GM12878 (cell line): ENCODE measurements around the gene TIMD4. TPM values are rescaled to one million over a fixed set of nuclear protein-coding genes. Genes with fewer than 3 reads are reported as not detected.

Experiments
- ATAC-seq: fragments of 200-7000 bp; cut with Tn5 transposase; 3 replicates; pipeline ENCODE4 v1.9.1; 2020; ENCODE audit warnings: mild to moderate bottlenecking, moderate library complexity
- BruUV-seq: library from RNA; stranded (reverse); fragments of 400-500 nt; replicated peaks from 2 replicates; lab custom pipeline; 2021; lab: Mats Ljungman, UMichigan
- CTCF ChIA-PET: fragments of 300-600 bp; sonication (Branson Sonifier 250); formaldehyde crosslinking; extraction: SDS; loops from one replicate; lab custom pipeline; 2021; ENCODE audit warnings: inconsistent platforms; lab: Yijun Ruan, JAX
- POLR2A ChIA-PET: fragments of 350-600 bp; formaldehyde crosslinking; extraction: SDS; loops from one replicate; lab custom pipeline; 2021; ENCODE audit warnings: inconsistent platforms; lab: Charles Lee
- RAD21 ChIA-PET: fragments of 300-600 bp; sonication (Branson Sonifier 250); formaldehyde crosslinking; loops from one replicate; lab custom pipeline; 2023; ENCODE audit warnings: antibody characterized with exemption; ENCODE audit not compliant: unreplicated experiment; lab: Charles Lee
- SMC1A ChIA-PET: fragments of 300-600 bp; sonication (Branson Sonifier 250); formaldehyde crosslinking; loops from one replicate; lab custom pipeline; 2023; ENCODE audit not compliant: unreplicated experiment, uncharacterized antibody; lab: Charles Lee
- DNase-seq: peaks from one replicate; pipeline ENCODE4 v3.0.0-alpha.2; 2011; ENCODE audit warnings: low read depth, low spot score
- FAIRE-seq: peaks from 3 replicates; lab custom pipeline; 2011; peaks lifted over from hg19 to GRCh38; lab: Jason Lieb, UNC
- H2AFZ ChIP-seq: 2 replicates; pipeline ENCODE4 v1.6.0; 2011; ENCODE audit warnings: low read depth, low read length, control low read depth; ENCODE audit not compliant: control insufficient read depth
- H3K27ac ChIP-seq: 2 replicates; pipeline ENCODE4 v1.5.1; 2011; ENCODE audit warnings: control low read depth; ENCODE audit not compliant: control insufficient read depth, insufficient read depth
- H3K27me3 ChIP-seq, 2 experiments: replicated peaks in 1 of 2; 2 replicates each; pipeline versions ENCODE4 v1.6.0 to v1.6.1; 2011; ENCODE audit warnings: low read length in 1 of 2; ENCODE audit not compliant: control insufficient read depth in 2 of 2, insufficient read depth in 2 of 2
- H3K36me3 ChIP-seq, 2 experiments: 2 replicates each; pipeline ENCODE4 v1.5.1; 2011; ENCODE audit warnings: low read length in 1 of 2; ENCODE audit not compliant: control insufficient read depth in 2 of 2, insufficient read depth in 2 of 2
- H3K4me1 ChIP-seq: 2 replicates; pipeline ENCODE4 v1.6.1; 2011; ENCODE audit warnings: mild to moderate bottlenecking, low read length, moderate library complexity, mixed read lengths; ENCODE audit not compliant: control insufficient read depth, insufficient read depth
- H3K4me2 ChIP-seq: 2 replicates; pipeline ENCODE4 v1.6.0; 2011; ENCODE audit warnings: control low read depth; ENCODE audit not compliant: control insufficient read depth, insufficient read depth
- H3K4me3 ChIP-seq: fragments of 200-600 bp; sonication (generic); 2 replicates; pipeline ENCODE4 v1.5.1; 2016
- H3K79me2 ChIP-seq: 2 replicates; pipeline ENCODE4 v1.6.0; 2011; ENCODE audit warnings: low read length; ENCODE audit not compliant: control insufficient read depth, insufficient read depth
- H3K9ac ChIP-seq: 2 replicates; pipeline ENCODE4 v1.8.0; 2011; ENCODE audit warnings: low read length, control low read depth, mixed read lengths; ENCODE audit not compliant: control insufficient read depth, insufficient read depth
- H3K9me3 ChIP-seq: replicated peaks from 3 replicates; pipeline ENCODE4 v1.5.1; 2011; ENCODE audit warnings: mild to moderate bottlenecking, low read length; ENCODE audit not compliant: control insufficient read depth, insufficient read depth
- H4K20me1 ChIP-seq: 2 replicates; pipeline ENCODE4 v1.6.0; 2011; ENCODE audit not compliant: control insufficient read depth, insufficient read depth
- CHD1 ChIP-seq: IDR thresholded peaks from 2 replicates; pipeline ENCODE4 v1.6.1; 2012; ENCODE audit warnings: low read depth, low read length, improper control_type of control experiment
- IKZF2 ChIP-seq, 2 experiments: fragments of 450-650 bp; IDR thresholded peaks; 2 replicates each; pipeline ENCODE4 v1.6.1; 2017; ENCODE audit warnings: mild to moderate bottlenecking in 2 of 2, moderate library complexity in 2 of 2
- JUNB ChIP-seq: IDR thresholded peaks from 2 replicates; pipeline ENCODE4 v1.6.1; 2016; ENCODE audit warnings: antibody characterized with exemption, mild to moderate bottlenecking
- MEF2A ChIP-seq: IDR thresholded peaks from 2 replicates; pipeline ENCODE4 v1.6.1; 2011; ENCODE audit warnings: low read depth, mild to moderate bottlenecking, low read length, moderate library complexity; ENCODE audit not compliant: insufficient read depth
- MEF2B ChIP-seq: fragments of 450-650 bp; IDR thresholded peaks from 2 replicates; pipeline ENCODE4 v1.6.1; 2018; ENCODE audit warnings: mild to moderate bottlenecking, moderate library complexity; ENCODE audit not compliant: partially characterized antibody, poor library complexity, severe bottlenecking
- NFXL1 ChIP-seq: fragments of 450-650 bp; IDR thresholded peaks from 2 replicates; pipeline ENCODE4 v1.6.1; 2017; ENCODE audit warnings: antibody characterized with exemption, mild to moderate bottlenecking, borderline replicate concordance
- RB1 ChIP-seq: fragments of 450-650 bp; formaldehyde crosslinking; IDR thresholded peaks from 2 replicates; pipeline ENCODE4 v1.6.1; 2017; ENCODE audit warnings: mild to moderate bottlenecking, borderline replicate concordance
- SIN3A ChIP-seq: IDR thresholded peaks from 2 replicates; pipeline ENCODE4 v1.6.1; 2012; ENCODE audit warnings: low read depth, low read length, improper control_type of control experiment
- SRF ChIP-seq, 2 experiments: IDR thresholded peaks; 2 replicates each; pipeline ENCODE4 v1.6.1; 2011; ENCODE audit warnings: low read depth in 2 of 2, low read length in 2 of 2, mild to moderate bottlenecking in 1 of 2, moderate library complexity in 1 of 2
- WRNIP1 ChIP-seq: IDR thresholded peaks from 2 replicates; pipeline ENCODE4 v1.6.1; 2011; ENCODE audit warnings: low read depth, low read length, improper control_type of control experiment, borderline replicate concordance
- ZBED1 ChIP-seq: IDR thresholded peaks from 2 replicates; pipeline ENCODE4 v1.6.1; 2016; ENCODE audit warnings: borderline replicate concordance
- WGBS: methylation state at CpG from one replicate; pipeline ENCODE4 v1.1.6; 2016; ENCODE audit warnings: low lambda C conversion rate; ENCODE audit not compliant: insufficient replicate concordance, insufficient coverage; ENCODE audit errors: missing lambda C conversion rate; 5-methylcytosine and 5-hydroxymethylcytosine counted together
- in situ Hi-C: fragments of 300-500 bp; cut with MboI; formaldehyde crosslinking; loops from 9 replicates; pipeline ENCODE4 v1.14.3; 2018; ENCODE audit warnings: mixed read lengths
- intact Hi-C: fragments of 100-400 bp; cut with micrococcal nuclease; formaldehyde crosslinking; loops from one replicate; pipeline ENCODE4 v1.14.2; 2022; ENCODE audit not compliant: unreplicated experiment
- polyA plus RNA-seq, 11 experiments: library from polyadenylated mRNA; depleted of rRNA in 4 of 11; unstranded in 6 of 11; stranded (reverse) in 5 of 11; fragments of >200 nt; fragmentation: Nextera tagmentation in 4 of 11; fragmentation: Illumina TruSeq in 1 of 11; extraction: Ambion mirVana in 4 of 11; extraction: Trizol in 1 of 11; gene quantifications; 1 replicate in 1 of 11; 2 replicates in 10 of 11; pipeline versions ENCODE4 v1.2.1 to v1.2.3, GENCODE V29; 2011 to 2016; ENCODE audit warnings: inconsistent platforms in 2 of 11, missing spikeins in 2 of 11, low read depth in 1 of 11
- total RNA-seq, 4 experiments: library from RNA; depleted of rRNA in 3 of 4; stranded (reverse); fragments of >200 nt in 3 of 4; fragmentation: Illumina TruSeq in 1 of 4; extraction: Trizol in 1 of 4; gene quantifications; 2 replicates each; pipeline versions ENCODE4 v1.2.1 to v1.2.3, GENCODE V29; 2013 to 2021
- TF ChIP-seq, protein P1 (sequence below), 3 experiments: IDR thresholded peaks in 2 of 3; conservative IDR thresholded peaks in 1 of 3; 2 replicates each; pipeline ENCODE4 v1.5.1; 2011; ENCODE audit warnings: low read depth in 3 of 3, low read length in 3 of 3, mild to moderate bottlenecking in 3 of 3, control low read depth in 2 of 3, moderate library complexity in 2 of 3, inconsistent platforms in 1 of 3, mixed read lengths in 1 of 3; ENCODE audit not compliant: control insufficient read depth in 2 of 3, insufficient read depth in 1 of 3; ENCODE audit errors: extremely low read depth in 1 of 3
- TF ChIP-seq, protein P2 (sequence below): fragments of 450-650 bp; IDR thresholded peaks from 2 replicates; pipeline ENCODE4 v1.6.1; 2018; ENCODE audit warnings: mild to moderate bottlenecking, low read depth, moderate library complexity; ENCODE audit not compliant: partially characterized antibody
- TF ChIP-seq, protein P3 (sequence below): fragments of 450-650 bp; formaldehyde crosslinking; IDR thresholded peaks from 2 replicates; pipeline ENCODE4 v1.4.0; 2020; ENCODE audit warnings: mild to moderate bottlenecking, moderate library complexity

The TIMD4 gene
- total and polyA plus RNA-seq, 10 of the 15 experiments (the other 5 are each of a cell fraction or from before 2014, with no cell fraction given) = 1.3 to 15.4 (median 5.3) TPM

DNA sequence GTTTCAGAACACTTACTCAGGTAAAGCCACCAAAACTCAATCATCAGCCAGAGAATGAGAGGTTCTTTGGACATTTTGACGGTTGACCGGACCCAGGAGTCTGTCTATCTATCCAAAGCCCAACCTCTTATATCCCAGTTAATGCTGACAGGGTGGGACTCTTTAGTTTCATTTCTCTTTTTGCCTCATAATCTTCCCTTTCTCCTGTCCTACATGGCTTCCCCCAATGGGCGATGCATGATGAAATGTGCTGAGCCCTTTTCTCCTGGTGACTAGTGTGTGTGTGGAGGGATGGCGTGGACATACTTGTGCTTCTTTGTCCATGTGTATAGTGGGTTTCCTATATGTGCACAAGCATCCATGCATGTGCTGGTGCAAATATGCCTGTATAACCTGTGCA lies at the start of gene TIMD4 (continued):
- TF ChIP-seq, protein P1, sequence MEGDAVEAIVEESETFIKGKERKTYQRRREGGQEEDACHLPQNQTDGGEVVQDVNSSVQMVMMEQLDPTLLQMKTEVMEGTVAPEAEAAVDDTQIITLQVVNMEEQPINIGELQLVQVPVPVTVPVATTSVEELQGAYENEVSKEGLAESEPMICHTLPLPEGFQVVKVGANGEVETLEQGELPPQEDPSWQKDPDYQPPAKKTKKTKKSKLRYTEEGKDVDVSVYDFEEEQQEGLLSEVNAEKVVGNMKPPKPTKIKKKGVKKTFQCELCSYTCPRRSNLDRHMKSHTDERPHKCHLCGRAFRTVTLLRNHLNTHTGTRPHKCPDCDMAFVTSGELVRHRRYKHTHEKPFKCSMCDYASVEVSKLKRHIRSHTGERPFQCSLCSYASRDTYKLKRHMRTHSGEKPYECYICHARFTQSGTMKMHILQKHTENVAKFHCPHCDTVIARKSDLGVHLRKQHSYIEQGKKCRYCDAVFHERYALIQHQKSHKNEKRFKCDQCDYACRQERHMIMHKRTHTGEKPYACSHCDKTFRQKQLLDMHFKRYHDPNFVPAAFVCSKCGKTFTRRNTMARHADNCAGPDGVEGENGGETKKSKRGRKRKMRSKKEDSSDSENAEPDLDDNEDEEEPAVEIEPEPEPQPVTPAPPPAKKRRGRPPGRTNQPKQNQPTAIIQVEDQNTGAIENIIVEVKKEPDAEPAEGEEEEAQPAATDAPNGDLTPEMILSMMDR (IDR thresholded peaks at IDR 0.05 in 2 of 3, conservative IDR thresholded peaks at IDR 0.05 in 1 of 3; ENCODE audit: control insufficient read depth in 2 of 3, extremely low read depth in 1 of 3, insufficient read depth in 1 of 3, low read depth in 3 of 3, low read length in 3 of 3) = no peak
- TF ChIP-seq ZBED1 (no peak), SIN3A (no peak)

DNA sequence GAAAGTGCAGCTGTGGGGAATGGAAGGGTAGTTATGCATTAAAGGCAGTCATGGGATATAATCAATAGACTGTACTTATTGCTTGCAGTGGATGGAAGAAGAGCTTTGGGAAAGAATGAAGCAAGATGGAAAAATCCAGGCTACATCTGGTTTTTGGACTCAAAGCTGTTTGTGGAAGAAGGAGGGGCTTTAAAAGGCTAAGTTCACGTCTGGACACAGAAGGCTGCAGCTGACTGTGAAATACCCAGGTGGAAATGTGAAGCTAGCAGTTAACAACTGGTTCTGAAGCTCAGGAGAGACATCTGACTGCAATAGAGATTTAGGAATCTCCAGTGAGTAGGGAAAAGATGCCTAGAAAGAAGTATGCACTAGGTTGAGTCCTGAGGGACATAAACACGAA lies 43.2 kb upstream of the TIMD4 start:
- TF ChIP-seq RB1 (no peak), MEF2A (no peak), JUNB (no peak), CHD1 (no peak), SRF (IDR thresholded peaks at IDR 0.05; ENCODE audit: low read depth in 2 of 2, low read length in 2 of 2) (no peak), NFXL1 (no peak), MEF2B (no peak), WRNIP1 (no peak), IKZF2 (IDR thresholded peaks at IDR 0.05) (no peak)
- TF ChIP-seq, protein P2, sequence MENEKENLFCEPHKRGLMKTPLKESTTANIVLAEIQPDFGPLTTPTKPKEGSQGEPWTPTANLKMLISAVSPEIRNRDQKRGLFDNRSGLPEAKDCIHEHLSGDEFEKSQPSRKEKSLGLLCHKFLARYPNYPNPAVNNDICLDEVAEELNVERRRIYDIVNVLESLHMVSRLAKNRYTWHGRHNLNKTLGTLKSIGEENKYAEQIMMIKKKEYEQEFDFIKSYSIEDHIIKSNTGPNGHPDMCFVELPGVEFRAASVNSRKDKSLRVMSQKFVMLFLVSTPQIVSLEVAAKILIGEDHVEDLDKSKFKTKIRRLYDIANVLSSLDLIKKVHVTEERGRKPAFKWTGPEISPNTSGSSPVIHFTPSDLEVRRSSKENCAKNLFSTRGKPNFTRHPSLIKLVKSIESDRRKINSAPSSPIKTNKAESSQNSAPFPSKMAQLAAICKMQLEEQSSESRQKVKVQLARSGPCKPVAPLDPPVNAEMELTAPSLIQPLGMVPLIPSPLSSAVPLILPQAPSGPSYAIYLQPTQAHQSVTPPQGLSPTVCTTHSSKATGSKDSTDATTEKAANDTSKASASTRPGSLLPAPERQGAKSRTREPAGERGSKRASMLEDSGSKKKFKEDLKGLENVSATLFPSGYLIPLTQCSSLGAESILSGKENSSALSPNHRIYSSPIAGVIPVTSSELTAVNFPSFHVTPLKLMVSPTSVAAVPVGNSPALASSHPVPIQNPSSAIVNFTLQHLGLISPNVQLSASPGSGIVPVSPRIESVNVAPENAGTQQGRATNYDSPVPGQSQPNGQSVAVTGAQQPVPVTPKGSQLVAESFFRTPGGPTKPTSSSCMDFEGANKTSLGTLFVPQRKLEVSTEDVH = no peak
- TF ChIP-seq, protein P3, sequence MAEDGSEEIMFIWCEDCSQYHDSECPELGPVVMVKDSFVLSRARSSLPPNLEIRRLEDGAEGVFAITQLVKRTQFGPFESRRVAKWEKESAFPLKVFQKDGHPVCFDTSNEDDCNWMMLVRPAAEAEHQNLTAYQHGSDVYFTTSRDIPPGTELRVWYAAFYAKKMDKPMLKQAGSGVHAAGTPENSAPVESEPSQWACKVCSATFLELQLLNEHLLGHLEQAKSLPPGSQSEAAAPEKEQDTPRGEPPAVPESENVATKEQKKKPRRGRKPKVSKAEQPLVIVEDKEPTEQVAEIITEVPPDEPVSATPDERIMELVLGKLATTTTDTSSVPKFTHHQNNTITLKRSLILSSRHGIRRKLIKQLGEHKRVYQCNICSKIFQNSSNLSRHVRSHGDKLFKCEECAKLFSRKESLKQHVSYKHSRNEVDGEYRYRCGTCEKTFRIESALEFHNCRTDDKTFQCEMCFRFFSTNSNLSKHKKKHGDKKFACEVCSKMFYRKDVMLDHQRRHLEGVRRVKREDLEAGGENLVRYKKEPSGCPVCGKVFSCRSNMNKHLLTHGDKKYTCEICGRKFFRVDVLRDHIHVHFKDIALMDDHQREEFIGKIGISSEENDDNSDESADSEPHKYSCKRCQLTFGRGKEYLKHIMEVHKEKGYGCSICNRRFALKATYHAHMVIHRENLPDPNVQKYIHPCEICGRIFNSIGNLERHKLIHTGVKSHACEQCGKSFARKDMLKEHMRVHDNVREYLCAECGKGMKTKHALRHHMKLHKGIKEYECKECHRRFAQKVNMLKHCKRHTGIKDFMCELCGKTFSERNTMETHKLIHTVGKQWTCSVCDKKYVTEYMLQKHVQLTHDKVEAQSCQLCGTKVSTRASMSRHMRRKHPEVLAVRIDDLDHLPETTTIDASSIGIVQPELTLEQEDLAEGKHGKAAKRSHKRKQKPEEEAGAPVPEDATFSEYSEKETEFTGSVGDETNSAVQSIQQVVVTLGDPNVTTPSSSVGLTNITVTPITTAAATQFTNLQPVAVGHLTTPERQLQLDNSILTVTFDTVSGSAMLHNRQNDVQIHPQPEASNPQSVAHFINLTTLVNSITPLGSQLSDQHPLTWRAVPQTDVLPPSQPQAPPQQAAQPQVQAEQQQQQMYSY (CRISPR knock-in tag) = no peak
- H3K4me2 ChIP-seq = no peak overlapping the region
- no peaks in the 10 kb centered on the region for H3K36me3 ChIP-seq
- H3K27me3 ChIP-seq = no peaks in the 10 kb centered on the region
- BruUV-seq = no TSS peak
- no peak overlapping the region for H3K9ac ChIP-seq
- DNase-seq (no peak), ATAC-seq (no peak), FAIRE-seq (no peak)
- in situ Hi-C loops (no loop called here), intact Hi-C loops (no loop called here)
- no peaks in the 10 kb centered on the region for H3K4me1 ChIP-seq
- SMC1A ChIA-PET = interaction anchor here (1.6 kb wide), 1 partner anchor 8 kb away, joined by 3 read pairs; no protein-coding TSS in a partner anchor
- CTCF ChIA-PET = no interaction called here
- RAD21 ChIA-PET = no interaction called here
- no peaks in the 10 kb centered on the region for H3K79me2 ChIP-seq
- H3K9me3 ChIP-seq = no peaks in the 10 kb centered on the region; the same call in 2 of the 3 replicates
- POLR2A ChIA-PET = no interaction called here
- no peak overlapping the region for H2AFZ ChIP-seq
- H4K20me1 ChIP-seq = no peaks in the 10 kb centered on the region
- WGBS = 0% methylated on average over 2 of the region's 2 CpGs
- H3K4me3 ChIP-seq = no peak overlapping the region
- no peak overlapping the region for H3K27ac ChIP-seq
